HG03139 (cell line): ENCODE results near the gene EIF3F.

Experiments
- ATAC-seq: cut with Tn5 transposase; IDR thresholded peaks from one replicate; pipeline ENCODE4 v1.9.1; 2021; ENCODE audit not compliant: unreplicated experiment

EIF3F gene

GRCh38 chr11:8038811-8039529 is 51.8 kb downstream of the EIF3F start:
- ATAC-seq: no peak

GRCh38 chr11:8039530-8040260 is 52.6 kb downstream of the EIF3F start:
- ATAC-seq: no peak

- ATAC-seq: no peak
These were observed 53.3 kb downstream of the EIF3F start for GRCh38 chr11:8040261-8040920.

GRCh38 chr11:8040921-8041285 is 53.8 kb downstream of the EIF3F start:
- no peak for ATAC-seq

GRCh38 chr11:8041576-8041975 is 54.4 kb downstream of the EIF3F start:
- no peak for ATAC-seq

GRCh38 chr11:8043756-8044155 is 56.6 kb downstream of the EIF3F start:
- no peak for ATAC-seq

GRCh38 chr11:8045839-8046238 is 58.7 kb downstream of the EIF3F start:
- no peak for ATAC-seq

GRCh38 chr11:8047382-8047781 is 60.2 kb downstream of the EIF3F start:
- no peak for ATAC-seq

- ATAC-seq: no peak
These were observed 61.9 kb downstream of the EIF3F start for GRCh38 chr11:8049084-8049483.
